GM11168 (cell line): ENCODE measurements around the gene NPC2.

Experiments
- in situ Hi-C: fragments of 300-500 bp; cut with MboI; formaldehyde crosslinking; loops from one replicate; pipeline ENCODE4 v1.12.0; 2022; ENCODE audit warnings: low sequenced_read_pairs; ENCODE audit not compliant: unreplicated experiment

NPC2 gene

DNA sequence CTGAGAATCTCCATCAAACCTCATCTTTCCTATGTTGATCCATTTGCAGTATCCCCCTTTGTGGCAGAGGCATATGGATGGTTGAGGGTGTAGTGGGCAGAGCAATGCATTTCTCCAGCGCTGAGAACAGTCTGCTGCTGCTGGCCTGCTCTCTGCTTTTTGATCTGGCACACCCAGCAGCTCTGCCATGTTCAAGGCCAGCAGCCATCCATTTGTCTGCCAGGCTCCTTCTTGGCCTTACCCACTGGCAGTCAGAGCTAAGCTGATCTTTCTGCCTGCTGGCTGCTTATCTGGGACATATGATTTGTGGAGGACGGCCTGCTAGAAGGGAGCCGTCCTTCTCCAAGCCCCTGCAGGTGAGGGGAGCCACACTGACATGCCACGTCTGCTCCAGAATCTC is 17.0 kb downstream of the NPC2 start:
- in situ Hi-C loops: loop anchor here (10.0 kb wide), 1 partner anchor 111 kb away; no protein-coding TSS in a partner anchor

GRCh38 chr14:74475678-74476077 is 17.4 kb downstream of the NPC2 start:
- in situ Hi-C loops: loop anchor here (10.0 kb wide), 1 partner anchor 111 kb away; no protein-coding TSS in a partner anchor

DNA sequence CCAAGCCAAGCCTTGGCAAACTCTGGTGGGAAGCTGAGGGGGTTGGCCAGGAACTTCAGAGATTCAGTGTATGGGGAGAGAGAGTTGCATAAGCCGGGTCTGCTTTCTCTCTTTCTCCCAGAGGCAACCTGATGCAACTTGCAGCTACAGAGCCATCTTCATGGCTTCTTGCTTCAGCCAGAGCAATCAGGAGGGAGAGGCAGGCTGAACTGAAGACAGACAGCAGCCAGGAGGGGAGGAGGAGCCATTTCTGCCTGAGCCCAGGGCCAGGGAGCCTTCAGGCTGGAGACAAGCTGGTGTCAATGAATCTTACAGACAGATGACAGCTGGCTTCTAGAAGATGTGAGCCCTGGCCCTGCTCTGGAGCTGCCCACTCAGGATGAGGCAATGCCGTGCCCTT is 18.7 kb downstream of the NPC2 start:
- in situ Hi-C loops: loop anchor here (10.0 kb wide), 1 partner anchor 110 kb away; no protein-coding TSS in a partner anchor

DNA sequence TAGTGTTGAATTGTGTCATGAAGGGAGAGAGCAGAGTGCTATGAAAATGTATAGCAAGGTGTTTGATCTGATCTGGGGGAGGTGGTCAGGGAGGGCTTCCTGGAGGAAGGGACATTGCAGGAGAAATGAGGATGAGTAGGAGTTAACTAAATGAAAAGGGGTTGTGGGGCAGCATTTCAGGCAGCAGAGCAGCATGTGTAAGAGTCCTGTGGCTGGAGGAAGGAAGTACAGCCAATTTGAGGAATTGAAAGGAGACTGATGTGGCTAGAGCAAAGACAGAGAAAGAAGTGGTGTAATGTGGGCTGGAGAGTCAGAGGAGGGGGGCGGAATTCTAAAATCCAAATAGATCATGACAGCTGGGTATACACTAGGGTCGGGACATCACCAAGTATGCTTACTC is 20.5 kb downstream of the NPC2 start:
- in situ Hi-C loops: loop anchor here (10.0 kb wide), 1 partner anchor 108 kb away; no protein-coding TSS in a partner anchor

DNA sequence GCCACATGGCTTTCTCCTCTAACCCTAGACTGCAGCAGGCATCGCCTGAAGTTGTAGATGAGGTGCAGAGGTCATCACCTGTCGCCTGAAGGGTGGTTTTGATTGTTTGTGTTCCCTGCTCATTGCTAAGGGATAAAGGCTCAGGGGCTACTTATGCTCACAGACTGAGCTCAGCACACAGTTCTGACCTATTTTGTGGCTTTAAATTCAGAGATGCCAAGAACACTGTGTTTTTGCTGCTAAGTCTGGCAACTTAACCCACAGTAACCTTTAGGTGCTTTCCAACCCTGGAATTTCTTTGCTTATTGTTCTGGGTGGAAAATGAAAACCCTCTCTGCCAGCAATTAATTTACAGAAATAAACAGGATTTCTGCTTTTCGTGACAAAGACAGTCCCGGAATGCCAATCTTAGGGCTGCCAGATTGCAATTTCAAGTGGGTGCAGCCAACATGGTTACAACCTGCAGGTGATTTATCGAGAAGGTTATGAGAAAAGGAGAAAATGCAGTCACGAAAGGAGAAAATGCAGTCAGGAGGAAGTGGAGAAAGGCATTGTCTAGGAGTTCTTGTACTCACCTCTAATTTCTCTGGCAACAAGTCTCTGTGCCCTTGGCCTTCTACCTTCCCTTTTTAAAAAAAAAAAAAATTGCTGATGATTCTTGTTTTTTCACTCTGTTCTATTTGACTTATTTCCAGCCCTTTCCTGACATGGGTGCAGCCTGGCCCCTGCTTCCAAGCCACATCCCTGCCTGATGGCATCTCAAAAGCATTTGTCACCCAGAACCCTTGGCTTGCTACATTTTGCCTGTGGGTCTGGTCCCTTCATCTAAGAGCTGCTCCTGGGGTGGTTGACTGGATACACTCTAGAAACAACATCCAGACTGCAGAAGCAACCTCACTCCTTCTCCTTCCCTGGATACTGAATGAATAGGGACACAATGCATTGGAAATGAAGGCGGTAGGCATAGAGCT is 23.3 kb downstream of the NPC2 start:
- in situ Hi-C loops: loop anchor here (10.0 kb wide), 1 partner anchor 105 kb away; no protein-coding TSS in a partner anchor

DNA sequence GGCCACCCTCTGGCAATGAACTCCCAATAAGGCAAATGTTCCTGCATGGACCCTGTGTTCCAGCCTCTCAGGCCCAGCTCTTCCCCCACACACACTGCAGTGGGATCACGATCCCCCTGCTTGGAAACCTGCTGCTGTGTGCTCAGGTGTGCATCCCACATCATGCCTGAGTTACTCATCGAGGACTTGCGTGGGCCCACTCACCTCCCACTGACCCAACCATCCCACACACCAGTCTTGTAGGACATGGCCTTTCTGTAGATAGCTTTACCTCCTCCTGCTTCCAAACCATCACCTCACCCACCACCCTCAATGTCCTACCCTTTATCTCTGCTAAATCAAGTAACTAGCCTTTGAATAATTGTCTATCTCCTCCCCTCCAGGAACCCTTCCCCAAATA is 24.6 kb downstream of the NPC2 start:
- in situ Hi-C loops: no loop called here

DNA sequence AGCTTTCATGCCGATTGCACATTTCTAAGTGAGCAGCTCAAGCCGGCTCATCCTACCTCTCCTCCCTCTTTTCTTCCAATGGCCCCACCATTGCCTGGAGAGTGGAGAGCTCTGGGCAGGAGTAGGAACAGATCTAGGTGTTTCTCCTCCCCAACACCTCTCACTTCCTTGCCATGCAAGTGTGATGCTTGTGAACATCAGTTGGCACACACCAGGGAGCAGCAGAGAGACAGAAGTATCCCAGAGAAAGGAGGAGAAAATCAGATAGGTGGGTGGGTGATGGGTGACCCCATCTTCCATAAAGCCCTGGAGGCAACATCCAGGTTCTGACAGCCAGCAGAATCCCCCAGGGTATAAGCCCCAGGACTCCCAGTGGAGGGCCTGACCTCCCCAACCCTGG is 27.8 kb downstream of the NPC2 start:
- in situ Hi-C loops: no loop called here

DNA sequence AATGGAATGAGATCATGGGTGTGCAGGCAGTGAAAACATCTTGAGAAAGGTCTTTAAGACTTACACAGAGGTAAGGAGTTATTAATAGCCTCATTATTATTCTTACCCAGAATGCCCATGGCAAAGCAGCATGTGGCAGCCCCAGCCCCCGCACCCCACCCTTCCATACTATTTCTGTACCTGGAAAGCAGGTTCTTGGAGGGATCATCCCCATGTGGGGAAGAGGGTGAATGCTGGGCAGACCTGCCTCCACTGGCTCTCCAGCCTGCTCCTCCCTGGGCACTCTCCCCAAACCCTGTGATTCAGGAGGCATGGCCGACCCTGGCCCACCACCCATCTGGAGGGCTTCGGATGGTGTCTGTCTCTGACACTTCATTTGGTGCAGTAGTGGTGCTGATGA is 28.3 kb downstream of the NPC2 start:
- in situ Hi-C loops: no loop called here

GRCh38 chr14:74463697-74464096 is 29.4 kb downstream of the NPC2 start:
- in situ Hi-C loops: no loop called here

- in situ Hi-C loops: no loop called here
Measured at GRCh38 chr14:74462993-74463392, 30.1 kb downstream of the NPC2 start.

DNA sequence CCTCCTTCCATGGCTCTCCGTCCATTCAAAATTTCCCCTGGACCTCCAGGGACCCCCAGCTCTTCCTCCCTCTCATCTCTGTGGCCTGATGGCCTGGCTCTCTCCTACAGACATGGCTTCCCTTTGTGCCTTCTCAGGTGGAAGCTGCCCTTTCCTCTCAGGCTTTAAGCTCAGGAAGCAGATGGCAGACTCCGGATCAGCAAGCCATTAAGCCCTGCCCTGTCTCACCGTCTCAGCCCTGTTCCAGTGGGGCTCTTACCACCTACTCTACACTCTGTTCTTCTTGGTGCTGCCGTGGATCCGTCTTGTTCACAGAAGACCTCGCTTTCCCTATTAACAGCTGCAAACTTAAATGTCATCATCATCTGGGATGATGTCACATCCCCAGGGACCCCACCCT is 33.1 kb downstream of the NPC2 start:
- in situ Hi-C loops: no loop called here

DNA sequence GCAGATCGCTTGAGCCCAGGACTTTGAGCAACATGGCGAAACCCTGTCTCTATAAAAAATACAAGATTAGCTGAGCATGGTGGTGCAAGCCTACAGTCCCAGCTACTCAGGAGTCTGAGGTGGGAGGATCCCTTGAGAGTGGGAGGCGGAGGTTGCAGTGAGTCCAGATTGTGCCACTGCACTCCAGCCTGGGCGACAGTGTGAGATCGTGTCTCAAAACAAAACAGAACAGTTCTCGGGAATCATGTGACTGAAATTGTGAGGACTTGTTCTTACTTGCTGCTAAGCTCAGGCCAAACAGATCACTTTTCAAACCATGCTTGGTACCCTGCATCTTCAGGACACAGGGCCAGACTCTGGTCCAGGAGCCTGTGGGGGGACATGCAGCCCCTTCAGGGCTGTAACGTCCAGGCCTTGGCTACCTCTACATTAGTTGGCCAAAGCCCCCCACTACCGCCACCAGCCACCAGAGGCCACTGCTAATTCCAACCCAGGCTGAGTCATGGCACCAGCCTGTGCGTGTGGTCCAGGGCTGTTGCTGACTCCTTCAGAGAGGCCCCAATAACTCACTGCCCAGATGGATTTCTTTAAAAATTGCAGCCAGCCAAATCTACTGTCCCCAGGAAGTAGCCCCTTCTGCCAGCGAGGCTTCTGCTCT is 33.7 kb downstream of the NPC2 start:
- in situ Hi-C loops: no loop called here

GRCh38 chr14:74457565-74457895 is 35.6 kb downstream of the NPC2 start:
- in situ Hi-C loops: no loop called here

GRCh38 chr14:74456684-74457564 is 36.2 kb downstream of the NPC2 start:
- in situ Hi-C loops: no loop called here

DNA sequence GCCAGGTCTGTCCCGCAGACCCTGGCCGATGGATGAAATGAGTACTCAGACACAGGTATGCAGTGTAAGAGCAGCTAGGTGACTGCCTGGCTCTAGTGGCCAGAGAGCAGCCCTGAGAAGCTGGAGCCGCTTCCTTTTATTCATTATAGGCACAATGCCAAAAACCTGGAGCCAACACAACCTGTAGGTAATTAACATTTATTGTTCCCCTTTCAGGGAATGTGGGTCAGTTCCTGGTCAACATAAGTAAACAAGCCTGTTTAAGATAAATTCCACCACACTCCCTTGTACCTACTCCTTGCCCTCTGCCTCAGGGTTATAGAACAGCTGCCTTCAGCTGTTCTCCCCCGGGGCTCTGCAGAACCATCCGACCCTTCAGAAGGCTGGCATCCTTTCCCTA is 38.7 kb downstream of the NPC2 start:
- in situ Hi-C loops: loop anchor here (5.0 kb wide), 1 partner anchor 52 kb away; no protein-coding TSS in a partner anchor

DNA sequence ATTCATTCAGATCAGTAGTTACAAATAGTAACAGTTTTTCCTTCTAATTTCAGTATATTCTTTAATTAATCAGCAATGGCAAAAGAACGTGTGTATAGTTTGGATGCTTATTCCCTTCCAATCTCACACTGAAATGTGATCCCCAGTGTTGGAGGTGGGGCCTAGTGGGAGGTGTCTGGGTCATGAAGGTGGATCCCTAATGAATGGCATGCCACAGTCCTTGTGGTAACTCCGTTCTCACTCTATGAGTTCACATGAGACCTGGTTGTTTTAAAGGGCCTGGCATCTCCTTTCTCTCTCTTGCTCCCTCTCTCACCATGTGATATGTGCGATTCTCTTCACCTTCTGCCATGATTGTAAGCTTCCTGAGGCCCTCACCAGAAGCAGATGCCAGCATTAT is 48.2 kb downstream of the NPC2 start:
- in situ Hi-C loops: no loop called here

DNA sequence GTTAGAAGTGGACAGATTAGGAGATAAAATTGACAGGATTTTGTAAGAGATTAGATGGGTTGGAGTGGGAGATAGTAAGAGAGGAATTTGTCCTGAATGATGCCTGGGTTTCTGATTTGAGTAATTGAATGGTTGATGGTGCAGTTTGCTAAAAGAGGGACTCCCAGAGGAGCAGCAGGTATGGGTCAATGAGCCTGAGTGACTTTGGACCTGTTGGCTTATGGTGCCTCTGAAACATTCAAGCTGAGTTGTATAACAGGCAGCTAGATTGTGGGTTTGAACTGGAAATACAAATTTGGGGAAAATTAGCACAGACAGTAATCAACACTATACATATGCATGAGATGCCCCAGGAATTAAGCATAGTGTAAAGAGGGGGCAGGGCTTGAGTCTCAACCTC is 50.3 kb downstream of the NPC2 start:
- in situ Hi-C loops: no loop called here

DNA sequence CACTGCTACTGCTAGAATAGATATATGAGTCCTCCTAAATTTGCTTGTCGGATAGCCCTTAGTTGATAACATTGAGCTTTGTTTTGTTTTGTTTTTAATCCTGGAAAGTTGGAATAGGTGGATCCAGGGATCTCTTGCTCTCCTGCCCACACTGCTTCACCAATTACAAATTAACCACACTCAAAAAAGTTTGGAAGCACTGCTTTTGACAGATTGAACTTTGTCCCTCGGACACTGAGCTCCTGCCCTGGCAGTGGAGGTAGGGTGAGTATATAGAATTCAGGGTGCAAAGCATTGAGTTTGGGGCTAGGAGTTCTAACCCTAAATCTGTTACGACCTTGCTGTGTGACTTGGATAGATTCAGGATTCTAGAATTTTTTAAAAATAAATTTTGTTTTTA is 52.0 kb downstream of the NPC2 start:
- in situ Hi-C loops: no loop called here

GRCh38 chr14:74438351-74438915 is 54.7 kb downstream of the NPC2 start:
- in situ Hi-C loops: no loop called here

GRCh38 chr14:74437496-74438053 is 55.5 kb downstream of the NPC2 start:
- in situ Hi-C loops: no loop called here
